Measurements from ENCODE around the gene MRPL21. TPM values are rescaled to one million over a fixed set of nuclear protein-coding genes. Genes with fewer than 3 reads are reported as not detected.

MRPL21 gene
- total and polyA plus RNA-seq, 9 of the 15 experiments (the other 6 are each of a cell fraction or from before 2014, with no cell fraction given) = 196 to 618 (median 232) TPM

GRCh38 chr11:68865241-68865640 is 38.4 kb downstream of the MRPL21 start (continued):
- no peak for TF ChIP-seq HBP1 (CRISPR knock-in tag; IDR thresholded peaks at IDR 0.05)
- TF ChIP-seq ILF3 (IDR thresholded peaks at IDR 0.05; ENCODE audit: borderline replicate concordance) = no peak
- no peak for TF ChIP-seq TRIM24 (IDR thresholded peaks at IDR 0.05)
- no peak for TF ChIP-seq MNT (conservative IDR thresholded peaks at IDR 0.05)
- TF ChIP-seq ZC3H11A (IDR thresholded peaks at IDR 0.05; ENCODE audit: low read depth, low read length) = no peak
- no peak for TF ChIP-seq SMAD1 (IDR thresholded peaks at IDR 0.05; ENCODE audit: low read depth, low read length, partially characterized antibody)
- TF ChIP-seq SIRT6 (IDR thresholded peaks at IDR 0.05; ENCODE audit: low read depth, low read length) = no peak
- TF ChIP-seq BRCA1 (IDR thresholded peaks at IDR 0.05) = no peak
- TF ChIP-seq BRCA1 (CRISPR knock-in tag; IDR thresholded peaks at IDR 0.05) = no peak

Data from K562 (cell line).